Neural progenitor cell (in vitro differentiated cells): ENCODE results near the gene GGNBP2.

Experiments used
- CTCF ChIP-seq: fragments of 200-600 bp; sonication (generic); IDR thresholded peaks from 2 replicates; pipeline ENCODE4 v1.5.1; 2017; ENCODE audit warnings: antibody characterized with exemption, mild to moderate bottlenecking
- EZH2 ChIP-seq: fragments of 200-600 bp; sonication (generic); IDR thresholded peaks from 2 replicates; pipeline ENCODE4 v1.6.1; 2017; ENCODE audit warnings: antibody characterized with exemption, mild to moderate bottlenecking, moderate library complexity
- EZH2phosphoT487 ChIP-seq: fragments of 200-600 bp; sonication (generic); IDR thresholded peaks from 2 replicates; pipeline ENCODE4 v1.6.1; 2017; ENCODE audit warnings: antibody characterized with exemption

GRCh38 chr17:36617773-36618172 is 73.1 kb downstream of the GGNBP2 start:
- TF ChIP-seq CTCF (no peak), EZH2 (no peak), EZH2phosphoT487 (no peak)
